Occipital lobe (tissue), 2 donors: ENCODE results near the gene CCDC87. TPM values are rescaled to one million over a fixed set of nuclear protein-coding genes. Genes with fewer than 3 reads are reported as not detected.
"Not testable (repeated sequence)": the region's sequence is repeated elsewhere in the genome, so short reads cannot be mapped to it uniquely, and the experiment has no call there.

Experiments
- DNase-seq: peaks from one replicate; lab custom pipeline; 2025; lab: John Stamatoyannopoulos, UW
- total RNA-seq: library from RNA; depleted of rRNA; stranded (reverse); fragments of >200 nt; gene quantifications from one replicate; pipeline ENCODE4 v1.2.3, GENCODE V29; 2014

CCDC87 gene
- total RNA-seq, 1 donor from 2014 or later, result 0.62 TPM

DNA sequence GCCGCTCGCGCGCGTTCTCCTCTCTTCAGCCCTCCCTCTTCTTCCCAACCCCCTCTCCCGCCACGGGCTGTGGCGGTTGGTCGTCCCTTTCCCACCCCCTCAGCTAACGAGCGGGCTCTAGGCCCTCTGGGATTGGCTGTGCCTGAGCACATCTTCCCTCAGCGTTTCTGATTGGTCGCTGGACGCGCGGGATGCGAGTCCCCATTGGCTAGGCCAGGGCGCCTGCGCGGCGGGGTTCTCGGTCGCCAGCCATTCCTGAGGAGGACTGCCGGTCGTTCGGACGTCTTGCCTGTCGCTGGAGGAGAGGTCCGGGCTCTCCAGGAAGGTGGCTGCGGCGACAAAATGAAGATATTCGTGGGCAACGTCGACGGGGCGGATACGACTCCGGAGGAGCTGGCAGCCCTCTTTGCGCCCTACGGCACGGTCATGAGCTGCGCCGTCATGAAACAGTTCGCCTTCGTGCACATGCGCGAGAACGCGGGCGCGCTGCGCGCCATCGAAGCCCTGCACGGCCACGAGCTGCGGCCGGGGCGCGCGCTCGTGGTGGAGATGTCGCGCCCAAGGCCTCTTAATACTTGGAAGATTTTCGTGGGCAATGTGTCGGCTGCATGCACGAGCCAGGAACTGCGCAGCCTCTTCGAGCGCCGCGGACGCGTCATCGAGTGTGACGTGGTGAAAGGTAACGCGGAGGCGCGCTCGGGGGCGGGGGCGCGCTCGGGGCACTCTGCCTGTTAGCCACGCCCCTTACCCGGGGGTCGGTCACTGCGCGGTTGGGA, 23.7 kb upstream of the CCDC87 start, which contains the start of gene RBM14:
RBM14 (plus strand) TSS at position 252 of the 776 bp plus-strand sequence; CDS start at position 343, 91 bp downstream.
- peak; percentile 98 for DNase-seq

DNA sequence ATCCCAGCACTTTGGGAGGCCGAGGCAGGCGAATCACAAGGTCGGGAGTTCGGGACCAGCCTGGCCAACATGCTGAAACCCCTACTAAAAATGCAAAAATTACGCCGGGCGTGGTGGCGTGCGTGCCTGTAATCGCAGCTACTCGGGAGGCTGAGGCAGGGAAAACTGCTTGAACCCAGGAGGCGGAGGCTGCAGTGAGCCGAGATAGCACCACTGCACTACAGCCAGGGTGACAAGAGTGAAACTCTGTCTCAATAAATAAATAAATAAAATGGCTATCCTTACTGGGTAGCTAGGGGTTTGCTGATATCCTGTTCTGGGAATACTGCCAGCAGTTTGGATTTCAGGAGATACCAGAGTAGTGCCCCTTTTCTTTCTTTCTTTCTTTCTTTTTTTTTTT, 21.2 kb upstream of the CCDC87 start:
- DNase-seq, result no peak

DNA sequence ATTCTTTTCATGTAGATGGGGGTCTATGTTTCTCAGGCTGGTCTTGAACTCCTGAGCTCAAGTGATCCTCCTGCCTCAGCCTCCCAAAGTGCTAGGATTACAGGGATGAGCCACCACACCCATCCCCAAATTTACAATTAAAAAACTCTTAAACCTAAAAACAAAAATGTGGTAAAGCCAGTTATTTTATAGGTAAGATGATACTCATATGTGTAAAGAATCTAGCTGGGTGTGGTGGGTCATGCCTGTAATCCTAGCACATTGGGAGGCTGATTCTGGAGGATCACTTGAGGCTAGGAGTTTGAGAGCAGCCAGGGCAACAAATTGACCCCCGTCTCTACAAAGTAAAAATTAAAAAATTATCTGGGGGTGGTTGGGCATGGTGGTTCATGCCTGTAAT, 19.6 kb upstream of the CCDC87 start:
- no peak for DNase-seq

DNA sequence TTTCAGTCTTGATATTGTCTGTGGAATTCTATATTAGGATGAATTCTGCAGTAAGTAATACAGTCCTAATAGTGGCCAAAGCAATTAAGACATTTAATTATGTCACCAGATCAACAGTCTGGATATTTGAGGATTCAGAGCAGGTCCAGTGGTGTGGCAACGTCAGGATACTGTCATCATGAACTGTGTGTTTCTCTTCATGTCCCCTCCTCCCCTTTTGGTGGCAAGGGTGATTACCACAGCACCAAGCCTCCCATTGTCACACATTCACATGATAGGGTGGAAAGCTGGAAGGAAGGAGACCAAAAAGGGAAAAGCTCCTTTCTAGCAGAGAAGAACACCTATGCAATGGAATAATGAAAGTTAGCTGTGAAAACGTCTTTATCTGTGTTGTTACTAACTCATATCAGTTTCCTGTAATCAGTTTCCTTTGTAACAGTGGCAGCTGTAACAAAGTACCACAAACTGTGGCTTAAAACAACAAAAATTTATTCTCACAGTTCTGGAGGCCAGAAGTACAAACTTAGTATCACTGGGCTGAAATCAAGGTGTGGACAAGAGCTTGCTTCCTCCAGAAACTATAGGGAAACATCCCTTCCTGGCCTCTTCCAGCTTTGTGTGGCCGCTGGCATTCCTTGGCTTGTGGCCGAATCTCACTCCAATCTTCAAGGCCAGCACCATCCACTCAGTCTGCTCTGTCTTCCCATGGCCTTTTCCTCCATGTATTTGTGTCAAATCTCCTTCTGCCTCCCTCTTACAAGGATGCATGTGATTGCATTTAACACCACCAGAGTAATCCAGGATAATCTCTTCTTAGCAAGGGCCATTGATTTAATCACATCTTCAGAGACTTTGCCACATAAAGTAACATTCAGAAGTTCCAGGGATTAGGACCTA, 17.1 kb upstream of the CCDC87 start:
- DNase-seq, result no peak

DNA sequence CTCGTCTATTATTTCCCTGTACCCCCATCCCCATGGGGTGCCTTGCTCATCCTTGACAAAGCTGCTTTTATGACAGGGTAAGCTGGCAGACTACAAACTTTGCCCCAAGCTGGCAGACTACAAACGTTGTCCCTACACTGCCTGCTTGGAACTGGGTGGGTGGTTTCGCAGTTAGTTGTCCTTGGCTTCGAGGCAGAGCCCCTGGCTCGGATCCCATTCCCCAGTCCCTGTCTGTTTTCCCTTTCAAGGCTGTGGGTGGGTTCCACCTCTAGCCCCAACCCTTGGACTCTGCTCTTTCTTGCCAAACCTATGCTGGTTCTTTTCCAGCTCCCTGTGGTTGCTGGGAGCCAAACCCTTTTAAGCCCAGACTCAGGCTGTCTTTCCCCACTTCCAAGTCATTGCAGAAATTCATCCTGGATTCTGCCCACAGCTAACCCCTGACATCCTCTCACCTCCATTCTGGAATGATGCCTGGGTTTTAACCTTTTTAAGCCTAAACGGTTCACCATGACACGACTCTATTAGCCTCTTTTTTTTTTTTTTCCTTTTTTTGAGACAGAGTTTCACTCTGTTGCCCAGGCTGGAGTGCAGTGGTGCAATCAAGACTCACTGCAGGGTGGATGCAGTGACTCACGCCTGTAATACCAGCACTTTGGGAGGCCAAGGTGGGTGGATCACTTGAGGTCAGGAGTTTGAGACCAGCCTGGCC, 14.4 kb upstream of the CCDC87 start:
- no peak for DNase-seq

DNA sequence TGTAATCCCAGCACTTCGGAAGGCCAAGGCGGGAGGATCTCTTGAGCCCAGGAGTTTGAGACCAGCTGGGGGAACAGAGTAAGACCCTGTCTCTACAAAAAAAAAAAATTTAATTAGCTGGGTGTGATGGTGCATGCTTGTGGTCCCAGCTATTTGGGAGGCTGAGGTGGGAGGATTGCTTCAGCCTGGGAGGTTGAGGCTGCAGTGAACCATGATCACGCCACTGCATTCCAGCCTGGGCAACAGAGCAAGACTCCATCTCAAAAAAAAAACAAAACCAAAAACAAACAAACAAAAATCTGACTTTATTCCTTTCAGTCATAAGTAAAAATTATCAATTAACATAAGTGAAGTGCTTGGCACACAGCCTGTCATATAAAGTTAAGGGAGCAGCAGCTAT, 13.7 kb upstream of the CCDC87 start:
- not testable (repeated sequence) for DNase-seq

DNA sequence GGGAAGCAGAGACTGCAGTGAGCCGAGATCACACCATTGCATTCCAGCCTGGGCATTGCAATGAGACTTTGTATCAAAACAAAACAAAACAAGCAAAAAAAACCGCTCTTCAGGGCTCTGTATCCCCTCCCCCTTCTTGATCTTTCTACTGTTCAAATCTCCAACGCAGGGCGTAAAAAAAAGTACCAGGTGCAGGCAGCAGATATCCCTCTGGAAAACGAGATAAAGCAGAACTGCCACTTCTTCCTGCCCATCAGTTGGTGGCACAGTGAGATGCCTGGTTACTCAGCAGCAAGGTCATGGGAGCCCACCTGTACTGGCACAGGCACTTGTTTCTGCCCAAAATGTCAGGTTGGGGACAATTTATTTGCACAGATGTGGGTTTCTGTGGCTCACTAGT, 11.3 kb upstream of the CCDC87 start:
- DNase-seq, result no peak

DNA sequence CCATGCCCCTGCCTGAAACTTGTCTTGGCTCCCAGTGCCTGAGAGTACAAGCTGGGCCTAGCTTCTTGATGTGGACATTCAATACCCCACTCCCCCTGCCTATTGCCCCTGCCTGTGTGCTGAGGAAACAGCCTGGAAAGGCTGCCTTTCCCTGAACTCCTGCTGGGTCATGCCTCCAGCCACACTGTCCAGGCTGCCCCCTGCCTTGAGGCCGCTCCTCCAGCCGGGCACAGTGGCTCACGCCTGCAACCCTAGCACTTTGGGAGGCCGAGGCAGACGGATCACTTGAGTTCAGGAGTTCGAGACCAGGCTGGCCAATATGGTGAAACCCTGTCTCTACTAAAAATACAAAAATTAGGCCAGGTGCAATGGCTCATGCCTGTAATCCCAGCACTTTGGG, 10.2 kb upstream of the CCDC87 start:
- DNase-seq, result no peak

DNA sequence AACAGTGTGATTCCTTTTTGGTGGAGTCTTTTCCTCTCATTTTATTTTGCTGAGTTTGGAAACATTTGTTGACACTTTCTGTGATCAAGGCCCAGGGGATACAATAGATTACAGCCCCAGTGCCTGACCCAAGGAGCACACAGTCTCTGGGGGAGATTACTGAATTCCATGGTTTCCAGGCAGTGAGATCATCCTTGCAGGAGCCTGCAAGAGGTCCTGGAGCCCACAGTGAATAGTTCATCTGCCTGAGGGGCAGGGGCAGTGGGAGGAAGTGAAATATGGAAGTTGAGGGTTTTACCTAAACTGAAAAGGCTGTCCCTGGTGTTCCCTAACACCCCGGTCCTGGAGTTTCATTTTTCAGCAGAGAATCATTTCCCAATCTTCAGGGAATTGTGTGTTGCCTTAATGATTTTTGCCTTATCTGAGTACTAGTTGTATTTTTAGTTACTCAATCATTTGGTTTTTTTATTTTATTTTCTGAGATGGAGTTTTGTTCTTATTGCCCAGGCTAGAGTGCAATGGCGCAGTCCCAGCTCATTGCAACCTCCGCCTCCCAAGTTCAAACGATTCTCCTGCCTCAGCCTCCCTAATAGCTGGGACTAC, 7.9 kb upstream of the CCDC87 start:
- no peak for DNase-seq

DNA sequence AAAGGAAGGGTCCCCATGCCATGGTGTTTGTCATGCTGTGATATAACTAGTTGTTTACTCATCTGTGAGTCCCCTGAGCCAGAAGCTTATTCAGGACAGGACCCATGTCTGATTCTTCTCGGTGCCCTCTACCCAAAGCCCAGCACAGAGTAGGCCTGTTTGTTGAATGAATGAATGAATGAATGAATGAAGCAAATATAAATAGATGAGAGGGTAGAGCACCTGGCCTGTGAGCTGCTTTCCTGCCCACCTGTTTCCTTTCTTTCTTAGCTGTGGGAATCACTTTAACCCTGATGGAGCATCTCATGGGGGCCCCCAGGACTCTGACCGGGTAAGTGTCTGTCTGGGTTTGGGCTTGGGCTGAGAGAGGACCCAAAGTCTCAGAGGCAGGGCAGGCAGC, 7.4 kb upstream of the CCDC87 start:
- DNase-seq, result no peak

DNA sequence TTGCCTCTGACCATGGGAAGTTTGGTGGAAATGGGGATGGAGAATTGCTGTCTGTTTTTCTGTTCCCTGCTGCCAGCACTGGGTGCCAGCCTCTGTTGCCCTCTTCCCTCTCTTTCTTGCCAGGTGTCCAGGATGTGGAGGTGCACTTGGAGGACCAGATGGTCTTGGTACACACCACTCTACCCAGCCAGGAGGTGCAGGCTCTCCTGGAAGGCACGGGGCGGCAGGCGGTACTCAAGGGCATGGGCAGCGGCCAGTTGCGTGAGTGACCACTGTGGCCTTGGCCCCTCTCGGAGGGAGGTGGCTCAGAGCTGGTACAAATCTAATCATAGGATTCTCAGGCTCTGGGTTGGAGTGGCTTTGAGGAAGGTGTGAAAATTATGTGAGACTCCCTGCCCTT, 6.1 kb upstream of the CCDC87 start:
- no peak for DNase-seq

DNA sequence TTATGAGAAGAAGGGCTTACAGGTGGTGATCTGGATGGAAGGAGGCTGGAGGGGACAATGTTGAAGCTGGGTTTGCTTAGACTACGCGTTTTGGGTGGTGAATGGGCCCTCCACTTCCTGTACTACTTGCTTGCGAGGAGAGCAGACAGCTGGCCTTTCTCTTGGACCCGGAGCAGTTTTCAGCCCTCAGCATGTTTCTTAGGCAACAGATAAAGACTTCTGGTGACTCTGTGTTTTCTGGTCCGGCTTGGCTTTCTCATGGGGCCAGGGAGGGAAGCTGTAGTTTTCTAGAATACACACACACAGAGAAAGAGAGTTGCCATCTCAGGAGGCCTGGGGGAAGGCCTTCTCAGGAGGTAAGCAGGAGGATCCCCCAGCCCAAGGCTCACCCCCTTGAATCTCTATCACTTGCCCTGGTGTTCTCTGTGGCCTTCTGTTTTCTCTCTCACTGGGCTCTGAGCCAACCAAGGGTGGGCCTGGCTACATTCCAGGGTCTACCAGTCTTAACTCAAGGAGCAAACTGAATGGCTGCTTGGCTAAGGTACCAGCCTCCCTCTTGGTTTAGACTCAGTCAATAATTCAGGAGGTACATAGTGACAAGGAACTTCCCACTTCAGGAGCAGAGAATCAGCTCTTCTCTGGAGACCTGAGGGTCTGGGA, 2.5 kb upstream of the CCDC87 start:
- no peak for DNase-seq

DNA sequence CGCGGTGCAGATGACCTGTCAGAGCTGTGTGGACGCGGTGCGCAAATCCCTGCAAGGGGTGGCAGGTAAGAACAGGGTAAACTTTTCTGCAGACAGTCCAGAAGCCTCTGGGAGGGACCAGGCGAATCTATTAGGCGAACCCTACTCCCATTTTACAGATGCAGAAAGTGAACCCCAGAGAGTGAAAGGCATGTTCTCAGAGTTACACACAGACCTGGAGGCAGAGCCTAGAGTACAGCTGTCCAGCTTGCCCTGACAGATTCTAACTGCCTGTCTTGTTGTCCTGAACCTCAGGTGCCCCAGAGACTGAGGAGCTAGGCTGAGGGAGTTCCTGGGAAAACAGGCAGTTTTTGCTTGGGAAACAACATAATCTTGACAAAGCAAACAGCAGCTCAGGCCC, 787 bp upstream of the CCDC87 start:
- DNase-seq, result no peak

DNA sequence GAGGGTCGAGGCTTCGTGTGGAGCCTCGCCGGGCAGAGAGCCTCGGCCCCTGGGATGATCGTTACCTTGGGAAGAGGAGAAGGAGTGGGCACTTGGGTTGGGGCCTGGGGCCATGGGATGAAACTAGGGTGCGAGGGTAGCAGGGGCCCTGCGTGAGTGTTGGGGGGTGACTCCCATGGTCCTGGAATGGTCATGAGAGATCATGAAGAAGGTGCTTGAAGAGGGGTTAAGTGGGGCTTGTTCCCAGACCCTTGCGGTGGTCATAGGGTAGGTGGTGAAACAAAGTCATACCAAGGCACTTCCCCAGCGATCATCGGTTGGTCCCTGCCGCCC, 406 bp upstream of the CCDC87 start:
- no peak for DNase-seq

DNA sequence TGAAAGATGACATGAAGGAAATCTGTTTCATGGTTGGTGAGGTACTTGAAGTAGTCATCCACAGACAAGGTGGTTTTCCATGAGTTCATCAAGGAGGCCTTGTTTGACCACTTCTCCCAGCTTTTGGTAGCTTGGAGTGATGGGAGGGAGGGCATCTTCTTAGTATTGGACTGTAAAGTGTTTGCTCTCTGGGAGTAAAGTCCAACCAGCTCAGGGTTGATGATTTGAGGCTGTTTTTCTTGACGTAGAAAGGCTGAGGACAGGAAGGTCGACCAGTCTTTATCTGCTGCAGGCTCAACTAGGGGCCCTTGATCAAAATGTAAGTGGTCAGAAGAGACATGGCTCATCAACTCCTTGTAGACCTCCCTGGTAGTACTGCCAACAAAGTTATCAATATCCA, 1.7 kb downstream of the CCDC87 start:
- no peak for DNase-seq

DNA sequence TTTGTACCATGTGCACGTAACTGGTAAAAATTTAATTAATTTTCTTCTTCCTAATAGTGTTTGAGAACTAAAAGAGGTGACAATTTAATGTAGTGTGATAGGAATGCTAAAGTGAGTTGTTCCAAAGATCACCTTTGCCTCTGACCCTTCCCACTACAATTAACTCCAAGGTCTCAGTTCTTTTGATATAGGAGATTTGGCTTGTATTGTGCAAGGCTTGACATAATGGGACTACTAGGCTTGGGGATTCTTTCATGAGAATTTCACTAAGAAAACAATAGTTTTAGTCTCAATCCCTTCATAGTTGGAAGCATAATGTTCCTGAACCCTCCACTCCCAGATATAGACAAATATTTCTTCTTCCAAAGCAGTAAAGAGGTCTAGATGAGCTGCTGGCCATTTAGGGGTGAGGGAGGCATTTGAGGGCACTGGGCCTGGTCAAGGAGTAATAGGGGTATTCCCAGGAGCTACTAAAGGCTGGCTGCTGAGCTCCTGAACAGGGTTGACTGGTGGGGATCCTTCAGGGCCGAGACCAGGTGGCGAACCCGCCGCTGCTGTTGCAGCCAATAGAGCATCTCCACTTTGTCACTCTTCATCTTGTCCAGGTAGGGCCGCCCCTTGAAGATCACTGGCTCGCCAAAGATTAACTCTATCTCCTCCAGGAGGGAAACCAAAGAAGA, 2.7 kb downstream of the CCDC87 start:
- no peak for DNase-seq

DNA sequence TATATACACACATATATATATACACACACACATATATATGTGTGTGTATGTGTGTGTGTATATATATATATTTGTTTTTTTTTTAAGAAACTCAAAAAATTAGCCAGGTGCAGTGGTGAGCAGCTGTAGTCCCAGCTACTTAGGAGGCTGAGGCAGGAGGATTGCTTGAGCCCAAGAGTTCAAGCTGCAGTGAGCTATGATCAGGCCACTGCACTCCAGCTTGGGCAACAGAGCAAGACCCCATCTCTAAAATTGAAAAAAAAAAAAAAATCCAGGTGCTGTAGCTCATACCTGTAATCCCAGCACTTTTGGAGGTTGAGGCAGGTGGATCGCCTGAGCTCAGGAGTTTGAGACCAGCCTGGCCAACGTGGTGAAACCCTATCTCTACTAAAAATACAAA, 3.5 kb downstream of the CCDC87 start:
- not testable (repeated sequence) for DNase-seq

DNA sequence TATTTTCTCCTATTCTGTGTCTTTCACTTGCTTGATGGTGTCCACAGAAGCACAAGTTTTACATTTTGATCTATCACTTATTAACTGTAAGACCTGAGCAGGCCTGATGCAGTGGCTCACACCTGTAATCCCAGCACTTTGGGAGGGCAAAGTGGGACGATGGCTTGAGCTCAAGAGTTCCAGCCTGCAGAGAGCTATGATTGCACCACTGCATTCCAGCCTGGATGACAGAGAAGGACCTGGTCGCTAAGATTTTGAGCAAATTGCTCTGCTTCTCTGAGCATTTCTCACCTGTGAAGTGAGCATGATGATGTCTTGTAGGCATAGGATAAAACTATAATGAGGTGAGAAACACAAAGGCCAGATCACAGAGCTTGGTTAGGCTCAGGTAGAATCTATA, 6.7 kb downstream of the CCDC87 start:
- no peak for DNase-seq

DNA sequence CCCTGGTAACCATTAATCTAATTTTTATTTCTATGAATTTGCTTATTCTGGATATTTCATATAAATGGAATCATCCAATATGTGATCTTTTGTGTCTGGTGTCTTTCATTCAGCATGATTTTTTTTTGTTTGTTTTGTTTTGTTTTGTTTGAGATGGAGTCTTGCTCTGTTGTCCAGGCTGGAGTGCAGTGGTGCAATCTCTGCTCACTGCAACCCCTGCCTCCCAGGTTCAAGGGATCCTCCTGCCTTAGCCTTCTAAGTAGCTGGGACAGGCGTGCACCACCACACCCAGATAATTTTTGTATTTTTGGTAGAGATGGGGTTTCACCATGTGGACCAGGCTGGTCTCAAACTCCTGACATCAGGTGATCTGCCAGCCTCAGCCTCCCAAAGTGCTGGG, 7.4 kb downstream of the CCDC87 start:
- not testable (repeated sequence) for DNase-seq

DNA sequence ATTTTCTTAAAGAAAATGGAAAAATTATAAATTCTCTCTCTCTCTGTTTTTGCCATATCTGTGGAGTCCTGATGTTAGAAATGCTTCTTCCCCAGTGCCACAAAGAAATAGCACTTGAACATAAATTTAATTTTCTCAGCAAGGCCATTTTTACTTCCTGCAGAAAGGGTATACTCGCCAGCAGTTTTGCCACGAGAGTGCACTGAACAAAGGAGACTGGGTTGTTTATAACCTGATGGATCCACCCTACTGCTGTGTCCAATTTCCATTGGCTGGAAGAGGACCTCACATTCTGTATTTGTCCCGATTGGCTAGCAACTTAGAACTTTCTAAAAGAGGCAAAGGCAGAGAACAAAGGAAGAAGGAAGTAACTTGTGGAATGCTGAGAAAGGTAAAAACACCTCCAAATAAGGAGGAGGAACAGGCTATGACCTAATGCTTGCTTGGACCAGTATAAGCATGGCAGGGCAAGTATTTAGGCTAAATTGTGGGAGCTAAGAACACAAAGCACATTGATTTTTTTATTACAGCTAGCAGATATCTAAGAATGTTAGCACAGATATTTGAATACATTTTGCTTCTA, 10.2 kb downstream of the CCDC87 start:
- DNase-seq, result not testable (repeated sequence)
